ENCODE results near the gene FAN1. TPM values are rescaled to one million over a fixed set of nuclear protein-coding genes. Genes with fewer than 3 reads are reported as not detected.

The FAN1 gene
- total and polyA plus RNA-seq, 2 of the 13 experiments (the other 11 are each of a cell fraction or from before 2014, with no cell fraction given), result 10.8 to 20.1 TPM

- TF ChIP-seq ZSCAN25 (CRISPR knock-in tag; IDR thresholded peaks at IDR 0.05), result 0 out of 2 replicates have a peak, but pooled peaks have one; percentile 49
- peak; percentile 66; the same call in 1 of the 2 replicates for TF ChIP-seq ZNF350 (CRISPR knock-in tag; IDR thresholded peaks at IDR 0.05; ENCODE audit: borderline replicate concordance, low read depth)
- TF ChIP-seq CAMTA2 (CRISPR knock-in tag; IDR thresholded peaks at IDR 0.05; ENCODE audit: borderline replicate concordance), result 0 out of 2 replicates have a peak, but pooled peaks have one; percentile 90
- TF ChIP-seq POLR2A (IDR thresholded peaks at IDR 0.05; ENCODE audit: insufficient read depth in 1 of 2, low read depth in 2 of 2, low read length in 2 of 2), result peak; percentile 73 to 91; a peak in 3 of 4 replicates
- peak; percentile 57; the same call in 1 of the 2 replicates for TF ChIP-seq TIGD3 (CRISPR knock-in tag; IDR thresholded peaks at IDR 0.05; ENCODE audit: borderline replicate concordance)
- TF ChIP-seq SOX6 (IDR thresholded peaks at IDR 0.05), result no peak
- peak; percentile 75 for TF ChIP-seq SOX6 (CRISPR knock-in tag; IDR thresholded peaks at IDR 0.05)
- no peak for TF ChIP-seq SNRNP70 (IDR thresholded peaks at IDR 0.05; ENCODE audit: low read depth, low read length)
- peak; percentile 91 for TF ChIP-seq MXD3 (CRISPR knock-in tag; IDR thresholded peaks at IDR 0.05)
- peak; percentile 49; the same call in 1 of the 2 replicates for TF ChIP-seq ARNTL (CRISPR knock-in tag; IDR thresholded peaks at IDR 0.05)
- peak; percentile 56; the same call in 1 of the 2 replicates for TF ChIP-seq TARDBP (CRISPR knock-in tag; IDR thresholded peaks at IDR 0.05)
- TF ChIP-seq ZNF570 (CRISPR knock-in tag; IDR thresholded peaks at IDR 0.05; ENCODE audit: borderline replicate concordance), result peak; percentile 76; the same call in 1 of the 2 replicates
- TF ChIP-seq ZSCAN29 (CRISPR knock-in tag; conservative IDR thresholded peaks at IDR 0.05), result 0 out of 2 replicates have a peak, but pooled peaks have one; percentile 59
- TF ChIP-seq ZNF567 (CRISPR knock-in tag; IDR thresholded peaks at IDR 0.05; ENCODE audit: borderline replicate concordance), result peak; percentile 79; the same call in 1 of the 2 replicates
- peak; percentile 89 for TF ChIP-seq ETV6 (CRISPR knock-in tag; conservative IDR thresholded peaks at IDR 0.05)
- peak; percentile 69 for TF ChIP-seq ELF1 (CRISPR knock-in tag; IDR thresholded peaks at IDR 0.05)
- peak; percentile 80; the same call in 1 of the 2 replicates for TF ChIP-seq HOXA5 (CRISPR knock-in tag; IDR thresholded peaks at IDR 0.05)
- no peak for TF ChIP-seq ZFAT (CRISPR knock-in tag; conservative IDR thresholded peaks at IDR 0.05)
- TF ChIP-seq ZSCAN22 (CRISPR knock-in tag; IDR thresholded peaks at IDR 0.05), result peak; percentile 82; the same call in 1 of the 2 replicates
- no peak; the same call in 1 of the 2 replicates for TF ChIP-seq BCL3 (CRISPR knock-in tag; IDR thresholded peaks at IDR 0.05)
- peak; percentile 80 for TF ChIP-seq MED1 (CRISPR knock-in tag; IDR thresholded peaks at IDR 0.05)
- no peak for TF ChIP-seq ZNF597 (CRISPR knock-in tag; IDR thresholded peaks at IDR 0.05)
- TF ChIP-seq ZNF749 (CRISPR knock-in tag; IDR thresholded peaks at IDR 0.05; ENCODE audit: borderline replicate concordance), result peak; percentile 66; the same call in 1 of the 2 replicates
- TF ChIP-seq ZNF639 (CRISPR knock-in tag; conservative IDR thresholded peaks at IDR 0.05), result no peak
- TF ChIP-seq ZBTB38 (CRISPR knock-in tag; IDR thresholded peaks at IDR 0.05), result peak; percentile 94; the same call in 1 of the 2 replicates
These were observed at the start of gene FAN1 (continued) for GRCh38 chr15:30903497-30904187.
